Lower leg skin (tissue), 4 donors: ENCODE measurements around the gene TLE3. TPM values are rescaled to one million over a fixed set of nuclear protein-coding genes. Genes with fewer than 3 reads are reported as not detected.

Experiments used
- DNase-seq, 2 donors: peaks; one replicate each; pipeline ENCODE4 v3.0.0-alpha.2; 2019; ENCODE audit warnings: low spot score in 2 of 2
- H3K4me3 ChIP-seq: fragments of 200-600 bp; sonication (generic); 2 replicates; pipeline ENCODE4 v1.5.1; 2017; ENCODE audit warnings: mild to moderate bottlenecking, low read depth; ENCODE audit not compliant: poor library complexity, severe bottlenecking
- CTCF ChIP-seq, 3 donors: fragments of 450-650 bp; IDR thresholded peaks; one replicate each; pipeline ENCODE4 v1.5.1; 2016; ENCODE audit warnings: antibody characterized with exemption in 3 of 3, mild to moderate bottlenecking in 3 of 3, moderate library complexity in 2 of 3
- POLR2A ChIP-seq, 2 donors: fragments of 450-650 bp; IDR thresholded peaks; one replicate each; pipeline ENCODE4 v1.6.1; 2016 to 2017; ENCODE audit warnings: antibody characterized with exemption in 2 of 2, mild to moderate bottlenecking in 1 of 2, moderate library complexity in 1 of 2
- WGBS, 2 donors: methylation state at CpG; one replicate each; pipeline ENCODE4 v1.1.5; 2018; 5-methylcytosine and 5-hydroxymethylcytosine counted together
- intact Hi-C: fragments of 100-400 bp; cut with DNase I; formaldehyde crosslinking; loops from one replicate; pipeline ENCODE4 v1.15.0; 2023; ENCODE audit warnings: low total_unique reads
- total RNA-seq, 4 donors: library from RNA; depleted of rRNA; stranded (reverse); fragments of >200 nt; gene quantifications; one replicate each; pipeline ENCODE4 v1.1.0, GENCODE V29; 2016

Gene TLE3
- total RNA-seq, 4 donors from 2014 or later = 95.7 to 136 (median 124) TPM

DNA sequence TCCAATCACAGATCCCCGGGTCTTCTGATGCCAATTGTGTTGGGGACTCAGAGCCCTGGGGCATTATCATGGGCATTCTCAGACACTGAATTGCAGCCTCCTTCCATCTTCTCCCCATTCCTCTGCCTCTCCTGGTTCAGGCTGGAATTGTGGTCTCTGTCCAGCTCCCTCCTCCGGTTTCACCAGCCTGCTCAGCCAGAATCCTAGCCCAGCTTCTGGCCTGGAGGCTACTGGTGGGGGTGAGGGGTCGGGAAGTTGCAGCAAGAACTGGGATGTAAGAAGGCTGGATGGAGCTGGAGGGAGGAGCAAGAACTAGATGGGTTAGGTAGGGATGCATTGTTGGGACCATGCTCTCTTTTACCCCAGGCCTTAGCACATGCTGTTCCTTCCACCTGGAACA is 53.5 kb downstream of the TLE3 start:
- TF ChIP-seq CTCF (IDR thresholded peaks at IDR 0.05) (no peak), POLR2A (IDR thresholded peaks at IDR 0.05) (no peak)
- DNase-seq = no peak
- intact Hi-C loops = loop anchor here (5.0 kb wide), 1 partner anchor 1267 kb away; no protein-coding TSS in a partner anchor
- no peak overlapping the region for H3K4me3 ChIP-seq
- WGBS, 2 donors = 81 to 90% methylated on average over 3 of the region's 3 CpGs

DNA sequence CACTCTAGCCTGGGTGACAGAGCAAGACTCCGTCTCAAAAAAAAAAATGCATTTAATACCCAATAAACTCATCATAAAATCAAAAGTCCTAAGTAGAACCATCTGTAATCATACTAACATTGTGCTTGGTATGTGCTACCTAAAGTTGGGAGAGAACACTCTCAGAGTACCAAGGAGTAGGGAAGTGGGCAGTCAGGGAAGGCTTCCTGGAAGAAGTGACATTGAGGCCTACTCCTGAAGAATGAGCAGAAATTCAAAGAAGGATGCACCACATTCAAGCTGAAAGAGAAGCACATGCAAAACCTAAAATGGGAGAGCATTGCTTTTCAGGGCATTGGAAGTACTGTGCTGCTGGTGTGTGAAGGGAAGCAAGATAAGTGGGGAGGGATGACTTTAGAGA is 54.1 kb downstream of the TLE3 start:
- 92 to 96% methylated on average over 1 of the region's 1 CpG for WGBS, 2 donors

DNA sequence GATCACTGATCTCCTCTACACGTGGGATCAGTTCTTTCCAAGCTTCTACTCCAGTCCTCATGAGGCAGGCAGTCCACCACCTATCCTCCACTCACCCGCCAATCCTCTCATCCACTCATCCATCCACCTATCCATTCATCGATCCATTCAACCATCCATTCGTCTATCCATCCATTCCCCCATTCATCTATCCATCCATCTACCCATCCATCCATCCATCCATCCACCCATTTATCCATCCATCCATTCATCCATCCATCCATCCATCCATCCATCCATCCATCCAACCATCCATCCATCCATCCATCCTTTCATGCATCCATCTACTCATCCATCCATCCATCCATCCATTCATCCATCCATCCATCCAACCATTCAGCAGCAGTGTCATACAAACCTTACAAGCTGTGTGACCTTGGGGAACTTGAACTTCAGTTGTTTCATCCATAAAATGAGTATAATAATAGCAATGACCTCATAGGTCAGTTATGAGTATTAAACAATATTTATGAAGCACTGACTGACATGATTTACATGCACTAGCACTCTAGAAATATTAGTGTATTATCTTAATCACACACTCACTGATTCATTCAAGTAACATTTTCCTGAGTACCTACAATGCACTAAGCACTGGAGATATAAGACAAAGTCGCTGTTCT is 55.0 kb downstream of the TLE3 start:
- H3K4me3 ChIP-seq = no peak overlapping the region
- DNase-seq = no peak
- intact Hi-C loops = loop anchor here (5.0 kb wide), 1 partner anchor 1265 kb away; no protein-coding TSS in a partner anchor
- WGBS, 2 donors = 92 to 94% methylated on average over 5 of the region's 5 CpGs
- TF ChIP-seq CTCF (IDR thresholded peaks at IDR 0.05) (no peak), POLR2A (IDR thresholded peaks at IDR 0.05) (no peak)

More for the DNA sequence above, 54.1 kb downstream of the TLE3 start:
- TF ChIP-seq CTCF (IDR thresholded peaks at IDR 0.05) (no peak), POLR2A (IDR thresholded peaks at IDR 0.05) (no peak)
- H3K4me3 ChIP-seq = no peak overlapping the region
- no peak for DNase-seq
- intact Hi-C loops = loop anchor here (5.0 kb wide), 1 partner anchor 1266 kb away; no protein-coding TSS in a partner anchor

DNA sequence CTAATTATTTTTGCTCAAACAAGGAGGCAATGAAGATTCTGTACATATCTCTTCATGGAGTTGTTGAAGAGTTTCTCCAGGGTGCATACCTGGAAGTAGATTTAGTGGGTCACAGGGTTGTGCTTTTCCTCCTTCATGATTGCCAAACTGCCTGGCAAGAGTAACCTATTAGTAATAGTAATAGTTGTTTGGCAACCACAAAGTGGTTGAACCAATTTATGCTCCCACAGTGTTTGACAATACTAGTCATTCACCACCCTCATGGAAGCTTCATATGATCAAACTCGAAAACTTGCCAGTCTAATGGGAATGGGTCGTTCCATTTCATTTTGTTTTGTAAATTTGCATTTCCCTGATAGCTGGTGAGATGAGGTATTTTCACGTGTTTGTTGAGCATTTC is 57.8 kb downstream of the TLE3 start:
- intact Hi-C loops = loop anchor here (5.0 kb wide), 1 partner anchor 1263 kb away; no protein-coding TSS in a partner anchor
- TF ChIP-seq POLR2A (IDR thresholded peaks at IDR 0.05) (no peak), CTCF (IDR thresholded peaks at IDR 0.05) (no peak)
- H3K4me3 ChIP-seq = no peak overlapping the region
- 49 to 55% methylated on average over 3 of the region's 3 CpGs for WGBS, 2 donors
- no peak for DNase-seq

- no peak overlapping the region for H3K4me3 ChIP-seq
- TF ChIP-seq POLR2A (IDR thresholded peaks at IDR 0.05) (no peak), CTCF (IDR thresholded peaks at IDR 0.05) (no peak)
- WGBS, 2 donors = 67 to 76% methylated on average over 4 of the region's 4 CpGs
- DNase-seq = no peak
- intact Hi-C loops = no loop called here
Measured at GRCh38 chr15:70038730-70039392, 58.9 kb downstream of the TLE3 start.
